Liver (tissue), 3 donors: ENCODE measurements around the gene HNRNPA2B1.

ENCODE experiments used
- CTCF ChIP-seq: fragments of 150-350 bp; IDR thresholded peaks from 2 replicates; pipeline ENCODE4 v1.5.1; 2017; ENCODE audit warnings: improper control_type of control experiment, low read depth, low read length; ENCODE audit not compliant: missing input control
- FOXA1 ChIP-seq: IDR thresholded peaks from 2 replicates; pipeline ENCODE4 v1.6.1; 2016; ENCODE audit warnings: antibody characterized with exemption
- RAD21 ChIP-seq, 2 donors: IDR thresholded peaks; 2 replicates each; pipeline ENCODE4 v1.6.1; 2016; ENCODE audit warnings: antibody characterized with exemption in 2 of 2, mild to moderate bottlenecking in 2 of 2
- REST ChIP-seq: IDR thresholded peaks from 2 replicates; pipeline ENCODE4 v1.6.1; 2016; ENCODE audit warnings: antibody characterized with exemption, mild to moderate bottlenecking
- SP1 ChIP-seq: IDR thresholded peaks from 2 replicates; pipeline ENCODE4 v1.6.1; 2018; ENCODE audit warnings: antibody characterized with exemption, mild to moderate bottlenecking
- ZBTB33 ChIP-seq: IDR thresholded peaks from 2 replicates; pipeline ENCODE4 v1.6.1; 2016; ENCODE audit warnings: antibody characterized with exemption
- donor health status: healthy.
- donor health status: healthy.

- TF ChIP-seq CTCF (no peak), REST (no peak), ZBTB33 (no peak), SP1 (no peak), FOXA1 (no peak), RAD21 (IDR thresholded peaks at IDR 0.05) (no peak)
Observed at GRCh38 chr7:26203016-26203415, 2.5 kb upstream of the HNRNPA2B1 start.
